GM18505 (cell line): ENCODE data around the gene STK32B.
"Not testable (repeated sequence)": the region's sequence is repeated elsewhere in the genome, so short reads cannot be mapped to it uniquely, and the experiment has no call there.

Experiments used
- ATAC-seq: cut with Tn5 transposase; IDR thresholded peaks from one replicate; pipeline ENCODE4 v1.9.1; 2021; ENCODE audit not compliant: unreplicated experiment
- POLR2A ChIP-seq: IDR thresholded peaks from 4 replicates; pipeline ENCODE4 v1.6.1; 2011; ENCODE audit warnings: borderline replicate concordance; ENCODE audit not compliant: insufficient read depth, insufficient read length; ENCODE audit errors: extremely low read depth

STK32B gene

GRCh38 chr4:5051278-5052203 lies at the start of gene STK32B:
TSS of gene STK32B (plus strand) at chr4:5051480.
- no peak for ATAC-seq
- TF ChIP-seq POLR2A = no peak

DNA sequence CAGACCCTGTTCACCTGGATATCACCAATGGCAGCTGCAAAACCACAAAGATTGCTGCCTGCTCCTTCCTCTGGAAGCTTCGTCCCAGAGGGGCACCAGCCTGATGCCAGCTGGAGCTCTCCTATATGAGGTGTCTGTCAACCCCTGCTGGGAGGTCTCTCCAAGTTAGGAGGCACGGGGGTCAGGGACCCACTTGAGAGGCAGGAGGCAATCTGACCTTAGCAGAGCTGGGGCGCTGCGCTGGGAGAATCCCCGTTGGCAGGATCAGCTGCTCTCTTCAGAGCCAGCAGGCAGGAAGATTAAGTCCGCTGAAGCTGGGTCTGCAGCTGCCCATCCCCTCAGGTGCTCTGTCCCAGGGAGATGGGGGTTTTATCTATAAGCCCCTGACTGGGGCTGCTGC lies 49.6 kb upstream of the STK32B start:
- not testable (repeated sequence) for ATAC-seq

DNA sequence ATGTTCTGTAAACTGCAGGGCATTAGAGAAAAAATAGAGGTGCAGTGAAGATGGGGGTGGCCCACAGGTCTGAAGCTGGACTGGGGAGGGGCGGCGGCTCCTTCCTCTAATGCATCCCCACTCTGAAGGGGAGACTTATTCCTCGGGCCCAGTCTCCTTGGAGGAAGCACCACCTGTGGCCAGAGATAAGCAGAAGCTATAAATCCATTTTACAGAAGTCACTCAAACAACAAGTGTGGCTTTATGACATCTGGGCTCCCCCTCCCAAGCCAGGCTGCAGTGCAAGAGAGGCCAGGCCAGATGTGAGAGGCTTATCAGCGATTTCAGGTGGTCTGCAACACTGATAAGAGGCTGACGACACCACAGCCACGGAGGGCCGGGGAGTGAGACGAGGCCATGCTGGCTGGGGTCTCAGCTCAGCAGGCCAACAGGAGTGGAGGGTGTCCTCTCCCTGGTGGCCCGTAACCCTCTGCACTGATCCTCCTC lies 47.9 kb upstream of the STK32B start:
- no peak for TF ChIP-seq POLR2A
- ATAC-seq = no peak

DNA sequence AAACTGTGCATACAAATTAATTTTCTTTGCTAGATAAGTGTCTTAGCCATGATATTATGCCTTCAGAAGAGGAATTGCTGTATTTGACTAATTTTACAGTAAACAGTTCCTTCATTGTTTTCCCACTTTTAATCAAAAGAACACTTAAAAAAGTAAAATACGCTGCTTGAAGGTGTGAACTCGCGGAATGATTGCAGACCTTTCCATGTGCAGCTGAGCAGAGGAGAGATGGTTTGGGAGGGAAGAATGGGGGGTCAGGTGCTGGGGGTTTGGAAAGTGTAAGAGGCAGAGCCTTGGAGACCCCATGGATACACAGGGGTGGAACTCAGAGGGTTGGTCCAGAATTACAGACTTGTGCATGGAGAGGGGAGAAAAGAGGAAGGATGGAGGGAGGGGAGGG lies 47.4 kb upstream of the STK32B start:
- no peak for ATAC-seq
- no peak for TF ChIP-seq POLR2A

- no peak for ATAC-seq
- no peak for TF ChIP-seq POLR2A
Observed at GRCh38 chr4:5004496-5004895, 46.8 kb upstream of the STK32B start.

DNA sequence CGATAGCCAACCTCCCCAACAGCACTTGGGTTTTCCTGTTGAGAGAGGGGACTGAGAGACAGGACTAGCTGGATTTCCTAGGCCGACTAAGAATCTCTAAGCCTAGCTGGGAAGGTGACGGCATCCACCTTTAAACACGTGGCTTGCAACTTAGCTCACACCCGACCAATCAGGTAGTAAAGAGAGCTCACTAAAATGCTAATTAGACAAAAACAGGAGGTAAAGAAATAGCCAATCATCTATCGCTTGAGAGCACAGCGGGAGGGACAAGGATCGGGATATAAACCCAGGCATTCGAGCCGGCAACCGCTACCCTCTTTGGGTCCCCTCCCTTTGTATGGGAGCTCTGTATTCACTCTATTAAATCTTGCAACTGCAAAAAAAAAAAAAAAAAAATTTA lies 44.3 kb upstream of the STK32B start:
- not testable (repeated sequence) for ATAC-seq

- ATAC-seq = no peak
- no peak for TF ChIP-seq POLR2A
Observed at GRCh38 chr4:5009796-5010195, 41.5 kb upstream of the STK32B start.

DNA sequence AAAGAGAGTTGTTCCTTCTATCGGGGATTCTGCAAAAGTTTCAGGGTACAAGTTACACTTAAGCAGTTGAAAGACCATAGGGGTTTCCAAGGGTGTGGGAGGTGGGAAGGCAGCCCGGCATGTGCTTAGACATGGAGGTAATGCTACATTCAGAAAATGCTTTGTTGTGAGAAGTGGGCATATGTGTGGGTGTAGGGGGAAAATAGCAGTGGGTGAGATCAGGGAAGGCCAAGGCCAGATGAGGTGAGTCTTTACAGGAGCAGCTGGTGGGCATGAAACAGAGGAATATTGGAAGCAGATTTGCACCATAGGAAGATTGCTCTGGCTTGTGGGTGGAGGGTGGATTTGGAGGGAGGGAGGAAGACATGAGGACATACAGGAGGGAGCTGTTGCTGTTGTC lies 40.3 kb upstream of the STK32B start:
- TF ChIP-seq POLR2A = no peak
- no peak for ATAC-seq

DNA sequence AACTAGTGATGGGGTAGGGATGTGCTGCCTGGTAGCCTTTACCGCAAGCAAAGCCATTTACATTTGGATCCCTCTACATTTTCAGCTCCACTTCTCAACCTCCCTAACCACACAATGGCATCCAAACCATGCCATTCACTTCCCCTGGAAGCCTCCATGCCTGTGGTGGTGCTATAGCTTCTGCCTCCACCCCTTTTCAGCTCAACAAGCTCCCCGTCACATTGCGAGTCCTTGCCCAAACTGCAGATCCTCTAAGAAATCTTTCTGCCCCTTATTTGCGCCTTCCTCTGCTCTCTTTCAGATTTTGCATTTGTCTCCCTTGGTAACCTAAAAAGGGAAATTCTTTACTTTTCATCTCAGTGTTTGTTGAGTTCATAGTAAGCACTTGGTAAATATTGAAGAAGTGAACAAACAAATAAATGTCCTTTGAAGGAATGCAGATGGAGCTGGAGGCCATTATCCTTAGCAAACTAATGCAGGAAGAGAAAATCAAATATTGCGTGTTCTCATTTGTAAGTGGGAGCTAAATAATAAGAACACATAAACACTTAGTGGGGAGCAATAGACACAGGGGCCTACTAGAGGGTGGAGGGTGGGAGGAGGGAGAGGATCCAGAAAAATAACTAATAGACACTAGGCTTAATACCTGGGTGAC lies 38.9 kb upstream of the STK32B start:
- ATAC-seq = no peak
- no peak for TF ChIP-seq POLR2A

DNA sequence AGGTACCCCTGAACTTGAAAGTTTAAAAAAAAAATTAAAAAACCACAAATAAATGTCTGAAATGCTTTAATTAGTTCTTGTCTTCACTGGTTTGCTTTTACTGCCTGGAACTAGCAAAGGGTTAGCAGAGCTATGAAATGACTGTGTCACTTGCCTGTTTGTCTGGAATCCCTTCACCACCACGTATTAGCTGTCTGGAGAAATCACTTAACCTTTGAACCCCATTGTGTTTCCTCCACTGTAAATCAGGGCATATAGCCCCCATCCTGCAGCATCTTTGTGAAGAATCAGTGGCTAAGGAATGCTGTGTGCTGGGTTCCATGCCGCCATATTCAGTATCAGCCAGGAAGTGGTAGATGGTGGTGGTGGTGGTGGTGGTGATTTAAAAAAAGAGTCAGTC lies 38.3 kb upstream of the STK32B start:
- no peak for TF ChIP-seq POLR2A
- no peak for ATAC-seq

DNA sequence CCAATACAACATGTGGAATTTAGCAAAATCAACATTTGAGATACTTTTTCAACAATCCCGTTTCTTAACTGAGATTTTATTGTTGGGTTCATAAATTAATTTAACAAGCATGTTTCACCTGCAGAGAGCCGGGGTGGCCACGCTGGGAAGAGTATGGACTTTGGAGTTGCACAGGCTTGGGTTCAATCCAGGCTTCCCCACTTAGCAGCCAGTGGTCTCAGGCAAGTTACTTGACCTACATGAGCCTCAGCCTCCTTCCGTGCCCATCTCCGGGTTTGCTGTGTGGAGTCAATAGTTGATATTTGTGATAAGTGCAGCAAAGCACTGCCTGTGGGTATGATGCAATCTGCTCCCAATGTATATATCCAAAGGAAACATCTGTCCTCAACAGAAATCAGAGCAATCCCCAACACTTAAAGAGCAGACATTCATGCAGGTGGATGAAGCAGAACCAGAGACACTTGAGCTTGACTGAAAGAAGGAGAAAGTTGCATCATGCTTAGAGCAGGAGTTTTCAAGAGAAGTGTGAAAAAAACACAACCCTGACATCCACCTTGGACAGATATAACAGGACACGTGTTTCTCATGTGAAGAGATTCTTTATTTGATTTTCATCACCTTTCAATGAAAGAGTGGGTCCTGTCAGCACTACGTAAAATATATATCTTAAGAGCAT lies 37.1 kb upstream of the STK32B start:
- TF ChIP-seq POLR2A = no peak
- ATAC-seq = no peak

DNA sequence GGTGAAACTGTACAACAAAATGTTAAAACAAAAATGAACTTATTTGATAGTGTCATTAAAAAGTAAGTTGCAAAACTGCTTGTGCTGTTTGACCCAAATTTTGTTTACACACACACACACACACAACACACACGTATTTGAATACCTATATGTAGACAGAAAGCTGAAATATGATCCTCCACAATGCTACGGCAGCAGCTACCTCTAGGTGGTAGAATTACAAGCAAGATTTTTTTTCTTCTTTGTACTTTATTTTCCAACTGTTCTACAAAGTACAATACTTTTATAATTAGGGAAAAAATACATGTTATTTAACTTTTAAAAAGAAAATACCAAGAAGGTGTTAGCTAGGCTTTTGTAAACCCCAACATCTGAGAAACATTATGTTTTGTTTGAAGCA lies 33.2 kb upstream of the STK32B start:
- no peak for ATAC-seq
- no peak for TF ChIP-seq POLR2A

- TF ChIP-seq POLR2A = no peak
Observed at GRCh38 chr4:5018603-5019002, 32.7 kb upstream of the STK32B start.

DNA sequence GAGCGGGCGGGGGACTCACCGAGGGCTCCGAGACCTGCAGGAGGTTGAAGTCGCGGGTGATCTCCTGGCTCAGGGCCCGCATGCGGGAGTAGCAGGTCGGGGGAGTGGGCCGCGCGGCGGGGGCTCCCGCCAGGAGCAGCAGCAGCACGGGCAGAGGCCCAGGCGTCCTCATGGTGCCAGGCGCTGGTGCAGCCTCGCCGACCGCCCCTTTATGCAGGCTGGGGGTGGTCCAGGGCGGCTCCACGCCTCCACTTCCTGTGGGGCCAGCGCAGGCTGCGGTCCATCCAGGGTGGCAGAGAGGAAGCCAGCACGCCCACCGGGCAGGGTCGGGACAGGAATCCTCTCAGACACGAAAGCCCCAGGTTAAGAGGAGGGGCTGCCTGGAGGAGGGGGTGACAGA lies 32.0 kb upstream of the STK32B start, which contains the start of gene CYTL1:
CYTL1 (minus strand) TSS at position 185 of the 400 bp plus-strand sequence; CDS start at position 172, 13 bp downstream.
- ATAC-seq = no peak
- no peak for TF ChIP-seq POLR2A

More at GRCh38 chr4:5018603-5019002, 32.7 kb upstream of the STK32B start:
- ATAC-seq = no peak
